GM23338 (cell line): ENCODE results near the gene DSCAML1. TPM values are rescaled to one million over a fixed set of nuclear protein-coding genes. Genes with fewer than 3 reads are reported as not detected.

Experiments
- ATAC-seq: fragments of 200-7000 bp; cut with Tn5 transposase; 3 replicates; pipeline ENCODE4 v1.9.1; 2020
- DNase-seq: peaks from one replicate; pipeline ENCODE4 v3.0.0-alpha.2; 2015; ENCODE audit warnings: low spot score
- H2AFZ ChIP-seq: fragments of 200-600 bp; sonication (generic); 2 replicates; pipeline ENCODE4 v1.8.0; 2016; ENCODE audit warnings: antibody characterized with exemption, mild to moderate bottlenecking, moderate library complexity
- H3F3A ChIP-seq: fragments of 200-600 bp; sonication (generic); replicated peaks from 2 replicates; pipeline ENCODE4 v1.8.0; 2017; ENCODE audit warnings: antibody characterized with exemption, mixed run types, low read depth
- H3K27ac ChIP-seq: fragments of 200-600 bp; sonication (generic); 2 replicates; pipeline ENCODE4 v1.6.1; 2016; ENCODE audit warnings: low read depth
- H3K27me3 ChIP-seq: fragments of 200-600 bp; sonication (generic); 2 replicates; pipeline ENCODE4 v1.8.0; 2016; ENCODE audit warnings: mild to moderate bottlenecking, mixed run types, moderate library complexity; ENCODE audit not compliant: insufficient read depth
- H3K36me3 ChIP-seq: fragments of 200-600 bp; sonication (generic); 2 replicates; pipeline ENCODE4 v1.8.0; 2016; ENCODE audit warnings: mild to moderate bottlenecking; ENCODE audit not compliant: insufficient read depth
- H3K4me1 ChIP-seq: fragments of 200-600 bp; sonication (generic); 2 replicates; pipeline ENCODE4 v1.8.0; 2016; ENCODE audit warnings: mild to moderate bottlenecking, moderate library complexity; ENCODE audit not compliant: insufficient read depth
- H3K4me2 ChIP-seq: fragments of 200-600 bp; sonication (generic); 2 replicates; pipeline ENCODE4 v1.7.1; 2017; ENCODE audit warnings: mixed run types
- H3K4me3 ChIP-seq: fragments of 200-600 bp; sonication (generic); 2 replicates; pipeline ENCODE4 v1.6.1; 2016; ENCODE audit warnings: mixed run types
- H3K79me2 ChIP-seq: fragments of 200-600 bp; sonication (generic); replicated peaks from 2 replicates; pipeline ENCODE4 v1.8.0; 2017; ENCODE audit warnings: mild to moderate bottlenecking; ENCODE audit not compliant: insufficient read depth
- H3K9me2 ChIP-seq: fragments of 200-600 bp; sonication (generic); 2 replicates; pipeline ENCODE4 v1.8.0; 2017; ENCODE audit not compliant: insufficient read depth
- H4K20me1 ChIP-seq: fragments of 200-600 bp; sonication (generic); replicated peaks from 2 replicates; pipeline ENCODE4 v1.8.0; 2017; ENCODE audit warnings: mild to moderate bottlenecking; ENCODE audit not compliant: insufficient read depth
- H3K27ac Mint-ChIP-seq: 2 replicates; pipeline ENCODE4 v1.8.0; 2020; ENCODE audit warnings: inconsistent platforms, mild to moderate bottlenecking, moderate library complexity, mixed read lengths
- H3K27me3 Mint-ChIP-seq: 3 replicates; pipeline ENCODE4 v1.8.0; 2022; ENCODE audit warnings: low read depth, mild to moderate bottlenecking, moderate library complexity, mixed read lengths, inconsistent platforms; ENCODE audit not compliant: insufficient read depth, poor library complexity
- H3K36me3 Mint-ChIP-seq: 3 replicates; pipeline ENCODE4 v1.8.0; 2021; ENCODE audit warnings: low read depth, mild to moderate bottlenecking, inconsistent platforms, moderate library complexity, mixed read lengths
- H3K4me1 Mint-ChIP-seq: 3 replicates; pipeline ENCODE4 v1.8.0; 2020; ENCODE audit warnings: mild to moderate bottlenecking, inconsistent platforms, mixed read lengths
- H3K4me3 Mint-ChIP-seq: 3 replicates; pipeline ENCODE4 v1.8.0; 2021; ENCODE audit warnings: moderate library complexity, mild to moderate bottlenecking, inconsistent platforms, mixed read lengths
- H3K9me3 Mint-ChIP-seq: 3 replicates; pipeline ENCODE4 v1.8.0; 2020; ENCODE audit warnings: moderate library complexity, mild to moderate bottlenecking, inconsistent platforms, mixed read lengths
- CREB1 ChIP-seq: fragments of 250-450 bp; sonication (Bioruptor Pico); IDR thresholded peaks from 2 replicates; pipeline ENCODE4 v1.5.0; 2020; ENCODE audit warnings: low read depth, mild to moderate bottlenecking, moderate library complexity
- EZH2 ChIP-seq: fragments of 200-600 bp; sonication (generic); IDR thresholded peaks from one replicate; pipeline ENCODE4 v1.8.0; 2017; ENCODE audit warnings: antibody characterized with exemption, mild to moderate bottlenecking, low read depth; ENCODE audit not compliant: unreplicated experiment
- EZH2phosphoT487 ChIP-seq: fragments of 200-600 bp; sonication (generic); IDR thresholded peaks from one replicate; pipeline ENCODE4 v1.8.1; 2018; ENCODE audit warnings: antibody characterized with exemption; ENCODE audit not compliant: unreplicated experiment
- JUNB ChIP-seq: IDR thresholded peaks from one replicate; pipeline ENCODE4 v1.6.1; 2016; ENCODE audit warnings: antibody characterized with exemption; ENCODE audit not compliant: unreplicated experiment
- NANOG ChIP-seq: IDR thresholded peaks from 2 replicates; pipeline ENCODE4 v1.6.1; 2016; ENCODE audit warnings: antibody characterized with exemption, borderline replicate concordance
- POLR2AphosphoS5 ChIP-seq: IDR thresholded peaks from 2 replicates; pipeline ENCODE4 v1.6.1; 2016; ENCODE audit warnings: antibody characterized with exemption, low read depth
- STAT1 ChIP-seq: IDR thresholded peaks from one replicate; pipeline ENCODE4 v1.6.1; 2016; ENCODE audit warnings: antibody characterized with exemption; ENCODE audit not compliant: unreplicated experiment
- ZNF114 ChIP-seq: fragments of 250-450 bp; sonication (Bioruptor Pico); IDR thresholded peaks from 2 replicates; pipeline ENCODE4 v1.5.0; 2020; ENCODE audit warnings: mild to moderate bottlenecking, moderate library complexity
- ZNF331 ChIP-seq: fragments of 250-450 bp; sonication (Bioruptor Pico); IDR thresholded peaks from 2 replicates; pipeline ENCODE4 v1.5.0; 2020; ENCODE audit warnings: low read depth, mild to moderate bottlenecking, moderate library complexity
- polyA plus RNA-seq: library from polyadenylated mRNA; unstranded; fragments of >200 nt; fragmentation: Nextera tagmentation; extraction: Ambion mirVana; gene quantifications from 2 replicates; pipeline ENCODE4 v1.2.1, GENCODE V29; 2016
- total RNA-seq: library from RNA; depleted of rRNA; stranded (reverse); fragments of >200 nt; shearing (Covaris generic); gene quantifications from 2 replicates; pipeline ENCODE4 v1.2.3, GENCODE V29; 2014
- TF ChIP-seq, protein P1 (sequence below), 2 experiments: fragments of 200-600 bp in 1 of 2; sonication (generic) in 1 of 2; conservative IDR thresholded peaks; 2 replicates each; pipeline versions ENCODE4 v1.5.1 to v1.6.1; 2016 to 2017; ENCODE audit warnings: antibody characterized with exemption in 2 of 2, low read depth in 2 of 2, mild to moderate bottlenecking in 2 of 2, moderate library complexity in 1 of 2
- TF ChIP-seq, protein P2 (sequence below): IDR thresholded peaks from one replicate; pipeline ENCODE4 v1.6.1; 2018; ENCODE audit warnings: antibody characterized with exemption; ENCODE audit not compliant: unreplicated experiment
- TF ChIP-seq, protein P3 (sequence below): fragments of 250-450 bp; sonication (Bioruptor Pico); IDR thresholded peaks from 2 replicates; pipeline ENCODE4 v1.5.0; 2020; ENCODE audit warnings: mild to moderate bottlenecking, moderate library complexity
- TF ChIP-seq, protein P4 (sequence below): IDR thresholded peaks from 2 replicates; pipeline ENCODE4 v1.6.1; 2016; ENCODE audit warnings: antibody characterized with exemption

DSCAML1 gene
- total and polyA plus RNA-seq, 2 experiments from 2014 or later = 0.17 TPM; not detected in 1

DNA sequence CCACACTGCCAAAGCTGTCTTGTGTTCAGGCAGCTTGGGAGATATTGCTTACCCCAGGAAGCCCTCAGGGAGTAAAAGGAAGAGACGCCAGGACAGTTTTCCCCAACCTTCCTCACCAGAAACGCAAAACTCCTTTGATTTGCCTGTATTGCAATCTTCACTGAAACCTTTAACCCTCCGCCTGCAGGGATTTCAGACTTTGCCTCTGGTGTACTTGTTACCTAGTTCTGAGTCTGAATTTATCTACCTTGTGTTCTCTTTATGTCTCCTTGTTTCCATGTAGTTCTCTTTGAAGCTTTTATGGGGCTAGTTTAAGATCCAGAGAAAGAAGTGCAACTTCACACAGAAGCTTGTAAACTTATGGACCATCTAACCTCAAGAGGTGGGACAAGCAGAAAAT, 154.2 kb downstream of the DSCAML1 start:
- no peaks in the 10 kb centered on the region for H3K27me3 Mint-ChIP-seq
- H3K27ac Mint-ChIP-seq = no peak overlapping the region
- H3K9me2 ChIP-seq = no peaks in the 10 kb centered on the region
- no peak overlapping the region for H2AFZ ChIP-seq
- no peak overlapping the region for H3K27ac ChIP-seq
- no peak for ATAC-seq
- H3K4me1 ChIP-seq = no peaks in the 10 kb centered on the region
- H3K4me2 ChIP-seq = no peak overlapping the region
- no peaks in the 10 kb centered on the region for H3F3A ChIP-seq
- TF ChIP-seq, protein P1, sequence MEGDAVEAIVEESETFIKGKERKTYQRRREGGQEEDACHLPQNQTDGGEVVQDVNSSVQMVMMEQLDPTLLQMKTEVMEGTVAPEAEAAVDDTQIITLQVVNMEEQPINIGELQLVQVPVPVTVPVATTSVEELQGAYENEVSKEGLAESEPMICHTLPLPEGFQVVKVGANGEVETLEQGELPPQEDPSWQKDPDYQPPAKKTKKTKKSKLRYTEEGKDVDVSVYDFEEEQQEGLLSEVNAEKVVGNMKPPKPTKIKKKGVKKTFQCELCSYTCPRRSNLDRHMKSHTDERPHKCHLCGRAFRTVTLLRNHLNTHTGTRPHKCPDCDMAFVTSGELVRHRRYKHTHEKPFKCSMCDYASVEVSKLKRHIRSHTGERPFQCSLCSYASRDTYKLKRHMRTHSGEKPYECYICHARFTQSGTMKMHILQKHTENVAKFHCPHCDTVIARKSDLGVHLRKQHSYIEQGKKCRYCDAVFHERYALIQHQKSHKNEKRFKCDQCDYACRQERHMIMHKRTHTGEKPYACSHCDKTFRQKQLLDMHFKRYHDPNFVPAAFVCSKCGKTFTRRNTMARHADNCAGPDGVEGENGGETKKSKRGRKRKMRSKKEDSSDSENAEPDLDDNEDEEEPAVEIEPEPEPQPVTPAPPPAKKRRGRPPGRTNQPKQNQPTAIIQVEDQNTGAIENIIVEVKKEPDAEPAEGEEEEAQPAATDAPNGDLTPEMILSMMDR (conservative IDR thresholded peaks at IDR 0.05; ENCODE audit: low read depth in 2 of 2) = no peak
- TF ChIP-seq NANOG (no peak), CREB1 (CRISPR knock-in tag) (no peak), EZH2phosphoT487 (no peak), EZH2 (no peak), STAT1 (no peak), POLR2AphosphoS5 (no peak), ZNF114 (no peak), JUNB (no peak), ZNF331 (CRISPR knock-in tag) (no peak)
- TF ChIP-seq, protein P2, sequence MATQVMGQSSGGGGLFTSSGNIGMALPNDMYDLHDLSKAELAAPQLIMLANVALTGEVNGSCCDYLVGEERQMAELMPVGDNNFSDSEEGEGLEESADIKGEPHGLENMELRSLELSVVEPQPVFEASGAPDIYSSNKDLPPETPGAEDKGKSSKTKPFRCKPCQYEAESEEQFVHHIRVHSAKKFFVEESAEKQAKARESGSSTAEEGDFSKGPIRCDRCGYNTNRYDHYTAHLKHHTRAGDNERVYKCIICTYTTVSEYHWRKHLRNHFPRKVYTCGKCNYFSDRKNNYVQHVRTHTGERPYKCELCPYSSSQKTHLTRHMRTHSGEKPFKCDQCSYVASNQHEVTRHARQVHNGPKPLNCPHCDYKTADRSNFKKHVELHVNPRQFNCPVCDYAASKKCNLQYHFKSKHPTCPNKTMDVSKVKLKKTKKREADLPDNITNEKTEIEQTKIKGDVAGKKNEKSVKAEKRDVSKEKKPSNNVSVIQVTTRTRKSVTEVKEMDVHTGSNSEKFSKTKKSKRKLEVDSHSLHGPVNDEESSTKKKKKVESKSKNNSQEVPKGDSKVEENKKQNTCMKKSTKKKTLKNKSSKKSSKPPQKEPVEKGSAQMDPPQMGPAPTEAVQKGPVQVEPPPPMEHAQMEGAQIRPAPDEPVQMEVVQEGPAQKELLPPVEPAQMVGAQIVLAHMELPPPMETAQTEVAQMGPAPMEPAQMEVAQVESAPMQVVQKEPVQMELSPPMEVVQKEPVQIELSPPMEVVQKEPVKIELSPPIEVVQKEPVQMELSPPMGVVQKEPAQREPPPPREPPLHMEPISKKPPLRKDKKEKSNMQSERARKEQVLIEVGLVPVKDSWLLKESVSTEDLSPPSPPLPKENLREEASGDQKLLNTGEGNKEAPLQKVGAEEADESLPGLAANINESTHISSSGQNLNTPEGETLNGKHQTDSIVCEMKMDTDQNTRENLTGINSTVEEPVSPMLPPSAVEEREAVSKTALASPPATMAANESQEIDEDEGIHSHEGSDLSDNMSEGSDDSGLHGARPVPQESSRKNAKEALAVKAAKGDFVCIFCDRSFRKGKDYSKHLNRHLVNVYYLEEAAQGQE = no peak
- TF ChIP-seq, protein P3, sequence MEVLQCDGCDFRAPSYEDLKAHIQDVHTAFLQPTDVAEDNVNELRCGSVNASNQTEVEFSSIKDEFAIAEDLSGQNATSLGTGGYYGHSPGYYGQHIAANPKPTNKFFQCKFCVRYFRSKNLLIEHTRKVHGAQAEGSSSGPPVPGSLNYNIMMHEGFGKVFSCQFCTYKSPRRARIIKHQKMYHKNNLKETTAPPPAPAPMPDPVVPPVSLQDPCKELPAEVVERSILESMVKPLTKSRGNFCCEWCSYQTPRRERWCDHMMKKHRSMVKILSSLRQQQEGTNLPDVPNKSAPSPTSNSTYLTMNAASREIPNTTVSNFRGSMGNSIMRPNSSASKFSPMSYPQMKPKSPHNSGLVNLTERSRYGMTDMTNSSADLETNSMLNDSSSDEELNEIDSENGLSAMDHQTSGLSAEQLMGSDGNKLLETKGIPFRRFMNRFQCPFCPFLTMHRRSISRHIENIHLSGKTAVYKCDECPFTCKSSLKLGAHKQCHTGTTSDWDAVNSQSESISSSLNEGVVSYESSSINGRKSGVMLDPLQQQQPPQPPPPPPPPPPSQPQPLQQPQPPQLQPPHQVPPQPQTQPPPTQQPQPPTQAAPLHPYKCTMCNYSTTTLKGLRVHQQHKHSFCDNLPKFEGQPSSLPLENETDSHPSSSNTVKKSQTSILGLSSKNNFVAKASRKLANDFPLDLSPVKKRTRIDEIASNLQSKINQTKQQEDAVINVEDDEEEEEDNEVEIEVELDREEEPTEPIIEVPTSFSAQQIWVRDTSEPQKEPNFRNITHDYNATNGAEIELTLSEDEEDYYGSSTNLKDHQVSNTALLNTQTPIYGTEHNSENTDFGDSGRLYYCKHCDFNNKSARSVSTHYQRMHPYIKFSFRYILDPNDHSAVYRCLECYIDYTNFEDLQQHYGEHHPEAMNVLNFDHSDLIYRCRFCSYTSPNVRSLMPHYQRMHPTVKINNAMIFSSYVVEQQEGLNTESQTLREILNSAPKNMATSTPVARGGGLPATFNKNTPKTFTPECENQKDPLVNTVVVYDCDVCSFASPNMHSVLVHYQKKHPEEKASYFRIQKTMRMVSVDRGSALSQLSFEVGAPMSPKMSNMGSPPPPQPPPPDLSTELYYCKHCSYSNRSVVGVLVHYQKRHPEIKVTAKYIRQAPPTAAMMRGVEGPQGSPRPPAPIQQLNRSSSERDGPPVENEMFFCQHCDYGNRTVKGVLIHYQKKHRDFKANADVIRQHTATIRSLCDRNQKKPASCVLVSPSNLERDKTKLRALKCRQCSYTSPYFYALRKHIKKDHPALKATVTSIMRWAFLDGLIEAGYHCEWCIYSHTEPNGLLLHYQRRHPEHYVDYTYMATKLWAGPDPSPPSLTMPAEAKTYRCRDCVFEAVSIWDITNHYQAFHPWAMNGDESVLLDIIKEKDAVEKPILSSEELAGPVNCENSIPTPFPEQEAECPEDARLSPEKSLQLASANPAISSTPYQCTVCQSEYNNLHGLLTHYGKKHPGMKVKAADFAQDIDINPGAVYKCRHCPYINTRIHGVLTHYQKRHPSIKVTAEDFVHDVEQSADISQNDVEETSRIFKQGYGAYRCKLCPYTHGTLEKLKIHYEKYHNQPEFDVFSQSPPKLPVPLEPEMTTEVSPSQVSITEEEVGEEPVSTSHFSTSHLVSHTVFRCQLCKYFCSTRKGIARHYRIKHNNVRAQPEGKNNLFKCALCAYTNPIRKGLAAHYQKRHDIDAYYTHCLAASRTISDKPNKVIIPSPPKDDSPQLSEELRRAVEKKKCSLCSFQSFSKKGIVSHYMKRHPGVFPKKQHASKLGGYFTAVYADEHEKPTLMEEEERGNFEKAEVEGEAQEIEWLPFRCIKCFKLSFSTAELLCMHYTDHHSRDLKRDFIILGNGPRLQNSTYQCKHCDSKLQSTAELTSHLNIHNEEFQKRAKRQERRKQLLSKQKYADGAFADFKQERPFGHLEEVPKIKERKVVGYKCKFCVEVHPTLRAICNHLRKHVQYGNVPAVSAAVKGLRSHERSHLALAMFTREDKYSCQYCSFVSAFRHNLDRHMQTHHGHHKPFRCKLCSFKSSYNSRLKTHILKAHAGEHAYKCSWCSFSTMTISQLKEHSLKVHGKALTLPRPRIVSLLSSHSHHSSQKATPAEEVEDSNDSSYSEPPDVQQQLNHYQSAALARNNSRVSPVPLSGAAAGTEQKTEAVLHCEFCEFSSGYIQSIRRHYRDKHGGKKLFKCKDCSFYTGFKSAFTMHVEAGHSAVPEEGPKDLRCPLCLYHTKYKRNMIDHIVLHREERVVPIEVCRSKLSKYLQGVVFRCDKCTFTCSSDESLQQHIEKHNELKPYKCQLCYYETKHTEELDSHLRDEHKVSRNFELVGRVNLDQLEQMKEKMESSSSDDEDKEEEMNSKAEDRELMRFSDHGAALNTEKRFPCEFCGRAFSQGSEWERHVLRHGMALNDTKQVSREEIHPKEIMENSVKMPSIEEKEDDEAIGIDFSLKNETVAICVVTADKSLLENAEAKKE (CRISPR knock-in tag) = no peak
- TF ChIP-seq, protein P4, sequence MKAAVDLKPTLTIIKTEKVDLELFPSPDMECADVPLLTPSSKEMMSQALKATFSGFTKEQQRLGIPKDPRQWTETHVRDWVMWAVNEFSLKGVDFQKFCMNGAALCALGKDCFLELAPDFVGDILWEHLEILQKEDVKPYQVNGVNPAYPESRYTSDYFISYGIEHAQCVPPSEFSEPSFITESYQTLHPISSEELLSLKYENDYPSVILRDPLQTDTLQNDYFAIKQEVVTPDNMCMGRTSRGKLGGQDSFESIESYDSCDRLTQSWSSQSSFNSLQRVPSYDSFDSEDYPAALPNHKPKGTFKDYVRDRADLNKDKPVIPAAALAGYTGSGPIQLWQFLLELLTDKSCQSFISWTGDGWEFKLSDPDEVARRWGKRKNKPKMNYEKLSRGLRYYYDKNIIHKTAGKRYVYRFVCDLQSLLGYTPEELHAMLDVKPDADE = no peak
- H3K27me3 ChIP-seq = no peaks in the 10 kb centered on the region
- peaks cover 5% of the 10 kb centered on the region; the same call in 2 of the 3 replicates for H3K4me1 Mint-ChIP-seq
- H3K79me2 ChIP-seq = no peaks in the 10 kb centered on the region
- H3K36me3 Mint-ChIP-seq = no peaks in the 10 kb centered on the region
- H3K4me3 ChIP-seq = no peak overlapping the region
- no peak overlapping the region for H3K4me3 Mint-ChIP-seq
- no peaks in the 10 kb centered on the region for H3K9me3 Mint-ChIP-seq
- no peaks in the 10 kb centered on the region for H4K20me1 ChIP-seq
- DNase-seq = no peak
- no peaks in the 10 kb centered on the region for H3K36me3 ChIP-seq
